Astrocyte of the spinal cord (primary cell): ENCODE results near the gene POLDIP3.

ENCODE experiments used
- DNase-seq: peaks from one replicate; pipeline ENCODE4 v3.0.0; 2011; ENCODE audit warnings: low read depth, low spot score
- H3K4me3 ChIP-seq: 2 replicates; pipeline ENCODE4 v1.5.1; 2011; ENCODE audit warnings: low read depth, mild to moderate bottlenecking, low read length, moderate library complexity
- in situ Hi-C: cut with HindIII; loops from 2 replicates; pipeline ENCODE4 v1.10.0; 2017; ENCODE audit warnings: low sequenced_read_pairs
- TF ChIP-seq, protein P1 (sequence below): IDR thresholded peaks from 2 replicates; pipeline ENCODE4 v1.5.1; 2012; ENCODE audit warnings: low read depth, mild to moderate bottlenecking, low read length, inconsistent platforms

The POLDIP3 gene

DNA sequence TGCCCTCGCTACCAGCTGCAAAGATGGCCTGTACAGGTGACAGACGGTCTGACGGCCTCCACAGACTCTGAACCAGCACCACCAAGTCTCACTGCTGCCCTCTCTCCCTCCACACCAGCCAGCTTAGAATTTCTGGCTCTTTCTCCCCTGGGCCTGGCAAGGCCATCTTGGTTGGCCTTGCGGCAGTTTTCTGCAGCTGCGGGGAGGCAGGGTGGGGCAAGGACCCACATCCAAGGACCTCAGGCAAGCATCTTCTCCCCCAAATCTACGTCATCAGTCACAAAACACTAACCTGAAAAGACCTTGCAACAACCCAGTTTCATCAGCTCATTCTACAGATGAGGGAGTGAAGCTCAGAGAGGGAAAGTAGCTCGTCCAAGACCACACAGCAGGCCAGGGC, 11.7 kb upstream of the POLDIP3 start:
- no peak for DNase-seq
- in situ Hi-C loops: no loop called here
- TF ChIP-seq, protein P1, sequence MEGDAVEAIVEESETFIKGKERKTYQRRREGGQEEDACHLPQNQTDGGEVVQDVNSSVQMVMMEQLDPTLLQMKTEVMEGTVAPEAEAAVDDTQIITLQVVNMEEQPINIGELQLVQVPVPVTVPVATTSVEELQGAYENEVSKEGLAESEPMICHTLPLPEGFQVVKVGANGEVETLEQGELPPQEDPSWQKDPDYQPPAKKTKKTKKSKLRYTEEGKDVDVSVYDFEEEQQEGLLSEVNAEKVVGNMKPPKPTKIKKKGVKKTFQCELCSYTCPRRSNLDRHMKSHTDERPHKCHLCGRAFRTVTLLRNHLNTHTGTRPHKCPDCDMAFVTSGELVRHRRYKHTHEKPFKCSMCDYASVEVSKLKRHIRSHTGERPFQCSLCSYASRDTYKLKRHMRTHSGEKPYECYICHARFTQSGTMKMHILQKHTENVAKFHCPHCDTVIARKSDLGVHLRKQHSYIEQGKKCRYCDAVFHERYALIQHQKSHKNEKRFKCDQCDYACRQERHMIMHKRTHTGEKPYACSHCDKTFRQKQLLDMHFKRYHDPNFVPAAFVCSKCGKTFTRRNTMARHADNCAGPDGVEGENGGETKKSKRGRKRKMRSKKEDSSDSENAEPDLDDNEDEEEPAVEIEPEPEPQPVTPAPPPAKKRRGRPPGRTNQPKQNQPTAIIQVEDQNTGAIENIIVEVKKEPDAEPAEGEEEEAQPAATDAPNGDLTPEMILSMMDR: no peak

DNA sequence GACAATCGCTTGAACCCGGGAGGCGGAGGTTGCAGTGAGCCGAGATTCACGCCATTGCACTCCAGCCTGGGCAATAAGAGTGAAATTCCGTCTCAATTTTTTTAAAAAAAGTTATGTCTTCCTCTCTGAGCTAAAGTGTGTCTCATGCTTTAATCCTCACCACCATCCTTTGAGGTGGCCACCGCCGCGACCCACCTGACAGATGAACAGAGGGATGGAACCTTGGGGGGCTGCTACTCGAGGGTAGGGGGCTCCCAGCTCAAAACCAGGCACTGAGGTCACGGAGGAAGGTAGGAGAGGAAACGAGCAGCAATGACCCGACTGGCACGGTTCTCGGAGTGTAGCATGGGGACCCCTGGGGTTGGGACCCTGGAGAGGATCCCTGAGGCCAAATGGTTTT, 10.7 kb upstream of the POLDIP3 start:
- no peak overlapping the region for H3K4me3 ChIP-seq
- TF ChIP-seq, protein P1: no peak
- DNase-seq: no peak
- in situ Hi-C loops: no loop called here

More for the DNA sequence above, 11.7 kb upstream of the POLDIP3 start:
- no peak overlapping the region for H3K4me3 ChIP-seq

DNA sequence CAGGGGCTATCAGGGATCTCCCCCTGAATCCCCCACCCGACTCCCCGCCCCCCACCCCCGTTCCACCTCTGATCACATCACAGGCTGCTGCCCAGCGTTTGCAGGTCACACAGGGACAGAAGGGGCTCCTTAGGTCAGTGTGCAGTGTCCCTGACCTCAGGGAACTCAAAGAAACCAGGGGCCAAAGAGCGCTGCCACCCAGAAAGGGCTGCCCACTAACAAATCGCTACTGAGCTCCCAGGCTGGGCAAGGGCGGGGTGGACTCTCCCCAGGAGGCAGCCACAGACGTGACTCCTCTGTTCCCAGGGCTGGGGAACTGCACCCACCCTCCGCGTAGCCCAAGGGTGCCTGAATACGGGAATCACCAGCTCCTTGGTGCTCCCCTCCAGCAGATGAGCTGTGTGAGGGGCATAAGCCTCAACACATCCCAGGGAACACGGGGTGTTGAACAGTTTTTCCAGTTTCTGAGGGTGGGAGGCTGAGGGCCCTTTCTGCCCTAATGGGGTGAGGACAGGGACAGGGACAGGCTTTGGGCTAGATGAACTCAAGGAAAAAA, 9.9 kb upstream of the POLDIP3 start:
- TF ChIP-seq, protein P1: no peak
- no peak overlapping the region for H3K4me3 ChIP-seq
- no peak for DNase-seq
- in situ Hi-C loops: no loop called here

DNA sequence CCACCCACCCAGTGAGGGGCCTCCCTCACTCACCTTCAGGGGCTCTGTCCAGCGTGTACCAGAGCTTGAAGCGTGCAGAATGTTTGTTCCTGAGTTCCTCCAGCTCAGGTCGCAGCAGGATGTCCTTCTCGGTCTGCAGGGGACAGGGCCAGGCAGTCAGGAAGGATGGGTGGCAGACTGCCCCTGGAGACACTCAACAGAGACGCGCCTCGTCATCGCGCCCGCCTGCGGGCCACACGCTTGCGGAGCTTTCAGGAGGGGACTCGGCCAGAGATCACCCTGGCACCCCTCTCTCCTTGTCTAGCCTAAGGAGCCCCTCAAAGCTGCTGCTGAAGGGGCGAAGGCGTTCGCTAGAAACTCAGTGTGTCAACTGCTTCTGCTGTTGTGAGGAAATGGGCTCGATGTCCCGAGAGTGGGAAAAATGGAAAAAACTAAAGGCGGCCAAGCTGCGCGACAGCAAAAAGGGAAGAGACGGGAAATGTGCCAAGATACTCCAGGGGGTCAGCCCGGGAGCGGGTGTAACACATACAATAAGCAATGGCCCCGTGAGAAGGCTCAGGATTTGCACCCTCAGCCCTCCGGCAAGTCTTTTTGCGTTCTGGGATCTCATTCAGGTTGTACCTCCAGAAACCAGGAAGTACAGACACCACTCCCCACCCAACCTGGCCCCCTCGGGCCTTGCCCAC, 9.2 kb upstream of the POLDIP3 start:
- TF ChIP-seq, protein P1: no peak
- in situ Hi-C loops: no loop called here
- no peak overlapping the region for H3K4me3 ChIP-seq
- peak; percentile 8 for DNase-seq

DNA sequence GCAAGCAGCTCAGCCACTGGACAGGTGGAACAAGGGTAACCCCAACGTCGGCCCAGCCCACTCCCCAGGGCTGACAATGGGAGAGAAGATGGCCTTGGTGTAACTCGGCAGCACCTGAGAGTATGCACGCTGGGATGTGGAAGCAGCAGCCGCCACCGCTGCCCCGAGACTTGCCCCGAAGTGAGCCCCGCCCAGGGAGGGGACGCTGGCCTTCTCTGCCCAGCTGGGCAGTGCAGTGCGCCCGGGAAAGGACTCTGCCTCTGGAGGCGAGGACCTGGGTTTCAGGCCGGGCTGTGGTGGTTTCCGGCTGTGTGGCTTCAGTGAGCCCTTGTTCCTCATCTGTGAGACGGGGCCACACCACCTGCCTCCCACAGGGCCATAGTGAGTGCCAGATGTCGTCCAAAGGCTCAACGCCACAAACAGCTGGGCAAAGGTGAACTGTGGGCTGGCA, 8.6 kb upstream of the POLDIP3 start:
- no peak overlapping the region for H3K4me3 ChIP-seq
- TF ChIP-seq, protein P1: no peak
- DNase-seq: no peak
- in situ Hi-C loops: no loop called here

DNA sequence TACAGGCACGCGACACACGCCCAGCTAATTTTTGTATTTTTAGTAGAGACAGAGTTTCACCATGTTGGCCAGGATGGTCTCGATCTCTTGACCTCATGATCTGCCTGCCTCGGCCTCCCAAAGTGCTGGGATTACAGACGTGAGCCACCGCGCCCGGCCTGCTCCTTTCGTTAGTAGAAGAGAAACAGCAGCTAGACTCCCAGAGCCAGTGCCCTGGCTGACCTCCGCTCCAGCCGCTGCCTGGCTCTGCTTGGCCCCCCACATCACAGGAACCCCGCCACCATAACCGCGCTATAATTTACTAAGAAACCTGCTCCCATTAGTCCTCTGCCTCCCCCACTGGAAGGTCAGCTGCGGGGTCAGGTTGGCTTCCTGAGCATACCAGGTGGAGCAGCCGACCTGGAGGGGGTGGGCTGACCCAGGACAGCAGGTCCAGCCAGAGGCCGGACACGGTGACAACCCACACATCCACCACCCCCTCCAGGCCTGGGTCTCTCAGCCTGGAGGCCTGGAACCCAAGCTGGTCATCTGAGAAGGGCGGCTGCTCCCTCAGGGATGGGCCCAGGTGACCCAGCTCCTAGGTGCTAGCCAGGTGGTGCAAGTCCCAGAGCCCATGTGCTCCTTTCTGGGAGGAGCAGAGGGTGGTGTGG, 7.5 kb upstream of the POLDIP3 start:
- in situ Hi-C loops: no loop called here
- TF ChIP-seq, protein P1: no peak
- DNase-seq: no peak
- H3K4me3 ChIP-seq: no peak overlapping the region
